H1 (cell line): ENCODE results near the gene NUP188. TPM values are rescaled to one million over a fixed set of nuclear protein-coding genes. Genes with fewer than 3 reads are reported as not detected.

ENCODE experiments used
- CTCF ChIA-PET: fragments of 300-600 bp; sonication (Branson Sonifier 250); formaldehyde crosslinking; loops from one replicate; lab custom pipeline; 2021; ENCODE audit not compliant: partially characterized antibody; lab: Charles Lee
- POLR2A ChIA-PET: fragments of 300-600 bp; sonication (Branson Sonifier 250); formaldehyde crosslinking; loops from one replicate; lab custom pipeline; 2021; ENCODE audit warnings: inconsistent platforms; ENCODE audit not compliant: partially characterized antibody; lab: Charles Lee
- DNase-seq, 2 experiments: peaks; one replicate each; pipeline versions ENCODE4 v3.0.0 to v3.0.0-alpha.2; 2010 to 2022; ENCODE audit warnings: low spot score in 2 of 2, low read depth in 1 of 2, mixed read lengths in 1 of 2
- FAIRE-seq: peaks from 2 replicates; lab custom pipeline; 2011; peaks lifted over from hg19 to GRCh38; lab: Jason Lieb, UNC
- H2AFZ ChIP-seq: 2 replicates; pipeline ENCODE4 v1.8.1; 2012; ENCODE audit warnings: low read length, inconsistent platforms
- H2AK5ac ChIP-seq: 2 replicates; pipeline ENCODE4 v1.6.1; 2013; ENCODE audit warnings: low read depth, low read length
- H2BK120ac ChIP-seq: replicated peaks from 2 replicates; pipeline ENCODE3; 2013; ENCODE audit warnings: low read depth, low read length, inconsistent platforms
- H2BK12ac ChIP-seq: 2 replicates; pipeline ENCODE4 v1.6.1; 2013; ENCODE audit warnings: low read depth, low read length
- H2BK15ac ChIP-seq: 2 replicates; pipeline ENCODE4 v1.6.1; 2013; ENCODE audit warnings: low read length
- H2BK20ac ChIP-seq: 2 replicates; pipeline ENCODE4 v1.6.1; 2013; ENCODE audit warnings: low read length
- H2BK5ac ChIP-seq: 2 replicates; pipeline ENCODE4 v1.6.1; 2013; ENCODE audit warnings: low read depth, low read length
- H3K14ac ChIP-seq: 2 replicates; pipeline ENCODE4 v1.6.1; 2013; ENCODE audit warnings: inconsistent platforms; ENCODE audit not compliant: insufficient read length
- H3K18ac ChIP-seq: 2 replicates; pipeline ENCODE4 v1.6.1; 2013; ENCODE audit warnings: low read length; ENCODE audit errors: extremely low read depth
- H3K23ac ChIP-seq: 2 replicates; pipeline ENCODE4 v1.6.1; 2013; ENCODE audit warnings: inconsistent platforms; ENCODE audit not compliant: insufficient read length
- H3K23me2 ChIP-seq: 2 replicates; pipeline ENCODE4 v1.6.1; 2013; ENCODE audit warnings: low read depth, low read length
- H3K27ac ChIP-seq: 2 replicates; pipeline ENCODE4 v1.6.1; 2011; ENCODE audit warnings: low read depth, low read length, inconsistent platforms
- H3K27me3 ChIP-seq, 4 experiments: replicated peaks in 1 of 4; 1 replicate in 1 of 4; 2 replicates in 3 of 4; pipeline versions ENCODE4 v1.6.1 to v1.8.1; 2011 to 2013; ENCODE audit warnings: low read length in 3 of 4, mild to moderate bottlenecking in 3 of 4, inconsistent platforms in 2 of 4, mixed read lengths in 2 of 4, moderate library complexity in 1 of 4; ENCODE audit not compliant: control insufficient read depth in 3 of 4, insufficient read depth in 3 of 4; ENCODE audit errors: extremely low read depth in 1 of 4
- H3K36me3 ChIP-seq, 4 experiments: 2 replicates each; pipeline versions ENCODE4 v1.6.1 to v1.8.1; 2011 to 2013; ENCODE audit warnings: mild to moderate bottlenecking in 4 of 4, low read length in 3 of 4, moderate library complexity in 2 of 4, control low read depth in 1 of 4, inconsistent platforms in 1 of 4; ENCODE audit not compliant: insufficient read depth in 4 of 4, control insufficient read depth in 2 of 4
- H3K4ac ChIP-seq: replicated peaks from 2 replicates; pipeline ENCODE3; 2013; ENCODE audit warnings: low read length, low read depth, mixed read lengths, inconsistent platforms; ENCODE audit not compliant: insufficient read length
- H3K4me1 ChIP-seq, 4 experiments: replicated peaks in 1 of 4; 1 replicate in 1 of 4; 2 replicates in 3 of 4; pipeline versions ENCODE4 v1.6.1 to v1.8.1; 2011 to 2013; ENCODE audit warnings: low read length in 3 of 4, inconsistent platforms in 2 of 4, mixed read lengths in 1 of 4; ENCODE audit not compliant: insufficient read depth in 4 of 4, control insufficient read depth in 3 of 4
- H3K4me2 ChIP-seq, 2 experiments: 2 replicates each; pipeline versions ENCODE4 v1.6.1 to v1.8.1; 2011 to 2013; ENCODE audit warnings: low read depth in 2 of 2, low read length in 2 of 2, control low read depth in 1 of 2, inconsistent platforms in 1 of 2, mild to moderate bottlenecking in 1 of 2; ENCODE audit not compliant: insufficient read depth in 1 of 2
- H3K4me3 ChIP-seq, 4 experiments: fragments of 200-600, 300-600 bp in 1 of 4; sonication (generic), shearing (Covaris generic), sonication (Bioruptor Twin) in 1 of 4; 2 replicates each; pipeline versions ENCODE4 v1.5.1 to v1.8.1; 2011 to 2016; ENCODE audit warnings: low read length in 4 of 4, low read depth in 3 of 4, control low read depth in 2 of 4, inconsistent platforms in 2 of 4, mild to moderate bottlenecking in 2 of 4, mixed read lengths in 1 of 4, moderate library complexity in 1 of 4; ENCODE audit not compliant: insufficient read depth in 2 of 4; ENCODE audit errors: extremely low read depth in 1 of 4
- H3K56ac ChIP-seq: replicated peaks from 2 replicates; pipeline ENCODE3; 2013; ENCODE audit warnings: low read depth, mild to moderate bottlenecking, mixed read lengths, low read length, inconsistent platforms; ENCODE audit not compliant: insufficient read length
- H3K79me1 ChIP-seq: 2 replicates; pipeline ENCODE4 v1.6.1; 2013; ENCODE audit warnings: low read depth, low read length, control low read depth
- H3K79me2 ChIP-seq, 2 experiments: 2 replicates each; pipeline versions ENCODE4 v1.6.1 to v1.8.1; 2012 to 2013; ENCODE audit warnings: low read length in 2 of 2, mild to moderate bottlenecking in 2 of 2, inconsistent platforms in 1 of 2; ENCODE audit not compliant: insufficient read depth in 2 of 2, control insufficient read depth in 1 of 2
- H3K9ac ChIP-seq, 4 experiments: replicated peaks in 1 of 4; 1 replicate in 1 of 4; 2 replicates in 3 of 4; pipeline versions ENCODE4 v1.6.1 to v1.8.1; 2011 to 2013; ENCODE audit warnings: low read depth in 3 of 4, low read length in 3 of 4, control low read depth in 2 of 4, mild to moderate bottlenecking in 2 of 4, moderate library complexity in 2 of 4, inconsistent platforms in 1 of 4; ENCODE audit errors: extremely low read depth in 1 of 4
- H3K9me3 ChIP-seq, 2 experiments: 2 replicates each; pipeline versions ENCODE4 v1.6.1 to v1.8.1; 2012 to 2013; ENCODE audit warnings: mild to moderate bottlenecking in 2 of 2, moderate library complexity in 2 of 2, control low read depth in 1 of 2, inconsistent platforms in 1 of 2, low read depth in 1 of 2, low read length in 1 of 2, mixed read lengths in 1 of 2; ENCODE audit not compliant: insufficient read depth in 2 of 2
- H4K20me1 ChIP-seq, 2 experiments: replicated peaks in 1 of 2; 2 replicates each; pipeline versions ENCODE3 to v1.8.1; 2011 to 2013; ENCODE audit warnings: inconsistent platforms in 2 of 2, low read length in 2 of 2, mild to moderate bottlenecking in 1 of 2; ENCODE audit not compliant: insufficient read depth in 2 of 2, control insufficient read depth in 1 of 2
- H4K5ac ChIP-seq: 2 replicates; pipeline ENCODE4 v1.6.1; 2013; ENCODE audit warnings: low read length, low read depth, mixed read lengths, inconsistent platforms; ENCODE audit not compliant: insufficient read length
- H4K8ac ChIP-seq: 2 replicates; pipeline ENCODE4 v1.8.0; 2013; ENCODE audit warnings: mild to moderate bottlenecking, moderate library complexity, low read length, inconsistent platforms; ENCODE audit not compliant: insufficient read depth; ENCODE audit errors: extremely low read depth
- H4K91ac ChIP-seq: replicated peaks from 2 replicates; pipeline ENCODE3; 2013; ENCODE audit warnings: low read length, mixed read lengths, inconsistent platforms; ENCODE audit not compliant: insufficient read length
- CEBPB ChIP-seq: IDR thresholded peaks from 2 replicates; pipeline ENCODE4 v1.6.1; 2012; ENCODE audit warnings: low read depth, low read length
- GTF2F1 ChIP-seq: IDR thresholded peaks from 2 replicates; pipeline ENCODE4 v1.6.1; 2012; ENCODE audit warnings: low read depth, low read length, improper control_type of control experiment, borderline replicate concordance
- KDM1A ChIP-seq: fragments of 200-600, 300-600 bp; sonication (generic); IDR thresholded peaks from 2 replicates; pipeline ENCODE4 v1.7.1; 2016; ENCODE audit warnings: mild to moderate bottlenecking, low read length, borderline replicate concordance
- SP2 ChIP-seq: IDR thresholded peaks from 2 replicates; pipeline ENCODE4 v1.6.1; 2012; ENCODE audit warnings: mild to moderate bottlenecking, low read length, inconsistent platforms
- WGBS, 2 experiments: shearing (Covaris generic) in 1 of 2; methylation state at CpG; one replicate each; pipeline versions ENCODE4 v1.1.6 to v1.1.7; 2013 to 2015; ENCODE audit warnings: low lambda C conversion rate in 2 of 2, mixed read lengths in 2 of 2, inconsistent platforms in 1 of 2, low coverage in 1 of 2, missing lambda C conversion rate in 1 of 2; ENCODE audit not compliant: insufficient replicate concordance in 2 of 2, insufficient coverage in 1 of 2, insufficient read length in 1 of 2; ENCODE audit errors: extremely low coverage in 1 of 2, missing lambda C conversion rate in 1 of 2; 5-methylcytosine and 5-hydroxymethylcytosine counted together
- polyA plus RNA-seq, 7 experiments: library from polyadenylated mRNA; depleted of rRNA in 3 of 7; stranded (reverse) in 5 of 7; unstranded in 2 of 7; fragments of >200 nt in 5 of 7; fragments of 200-250 nt in 2 of 7; gene quantifications; 1 replicate in 5 of 7; 2 replicates in 1 of 7; 4 replicates in 1 of 7; pipeline versions ENCODE4 v1.2.1 to v1.2.3, GENCODE V29; 2011 to 2013; ENCODE audit warnings: missing spikeins in 2 of 7, mixed read lengths in 2 of 7
- total RNA-seq: library from RNA; stranded (reverse); fragmentation: NEBNext Ultra II Directional; extraction: Animal tissue kit (Norgen Biotek cat#: 25700); gene quantifications from 2 replicates; pipeline ENCODE4 v1.2.1, GENCODE V29; 2021

Gene NUP188
- total and polyA plus RNA-seq, 2 of the 8 experiments (the other 6 are each of a cell fraction or from before 2014, with no cell fraction given), result 90.1 to 111 TPM

- Histone ChIP-seq H2BK120ac (no peak overlapping the region), H2BK15ac (no peak overlapping the region), H3K4me1 (peaks cover 0 to 10% (median 4%) of the 10 kb centered on the region in 4 experiments; a peak in 5 of 7 replicates), H3K4me2 (no peak overlapping the region), H3K36me3 (no peaks in the 10 kb centered on the region; a peak in 1 of 8 replicates), H3K9me3 (no peaks in the 10 kb centered on the region), H2BK12ac (no peak overlapping the region), H3K4me3 (no peak overlapping the region), H3K9ac (no peak overlapping the region), H3K23ac (no peak overlapping the region), H3K23me2 (peaks cover 2% of the 10 kb centered on the region; the same call in 1 of the 2 replicates), H2AFZ (no peak overlapping the region), H3K56ac (no peak overlapping the region), H3K14ac (no peak overlapping the region), H3K79me1 (no peaks in the 10 kb centered on the region), H3K27me3 (no peaks in the 10 kb centered on the region), H3K4ac (no peak overlapping the region), H4K8ac (no peak overlapping the region), H2BK5ac (no peak overlapping the region), H4K5ac (no peak overlapping the region), H2BK20ac (0 out of 2 replicates have a peak overlapping the region, but pooled peaks have one; percentile 48), H3K18ac (no peak overlapping the region), H2AK5ac (no peak overlapping the region), H4K20me1 (peaks cover 1 to 2% of the 10 kb centered on the region in 2 experiments), H4K91ac (no peak overlapping the region), H3K27ac (no peak overlapping the region), H3K79me2 (no peaks in the 10 kb centered on the region)
- ChIA-PET POLR2A (interaction anchor here (0.7 to 1.7 kb wide), 5 partner anchors 22 to 226 kb away, joined by 3 to 4 read pairs (median 3); partner anchors contain the start of gene ZDHHC12), CTCF (interaction anchor here (0.7 to 9.7 kb wide), 10 partner anchors 10 to 190 kb away, joined by 3 to 139 read pairs (median 4); partner anchors contain the start of genes KYAT1 and LRRC8A)
- WGBS, 2 experiments, result 92% methylated on average over 6 of the region's 6 CpGs; no CpG with 5 or more reads in 1 of the 2 experiments
- TF ChIP-seq CEBPB, result peak; percentile 93
- TF ChIP-seq SP2, result no peak
- no peak for TF ChIP-seq GTF2F1
- TF ChIP-seq KDM1A, result no peak
- no peak for FAIRE-seq
- no peak for DNase-seq
Observed at GRCh38 chr9:128923493-128923883, 24.0 kb upstream of the NUP188 start.
